C4-2B (cell line): ENCODE results near the gene EIF3A.
A peak's percentile ranks its signal among the peaks of the same experiment; 100 is the strongest.

Experiments used
- H3K27ac ChIP-seq: fragments of 450-650 bp; 2 replicates; pipeline ENCODE4 v1.5.1; 2017
- CTCF ChIP-seq: fragments of 450-650 bp; conservative IDR thresholded peaks from 2 replicates; pipeline ENCODE4 v1.5.1; 2017; ENCODE audit warnings: mild to moderate bottlenecking
- ZFX ChIP-seq: fragments of 450-650 bp; IDR thresholded peaks from 2 replicates; pipeline ENCODE4 v1.6.1; 2017

Gene EIF3A

DNA sequence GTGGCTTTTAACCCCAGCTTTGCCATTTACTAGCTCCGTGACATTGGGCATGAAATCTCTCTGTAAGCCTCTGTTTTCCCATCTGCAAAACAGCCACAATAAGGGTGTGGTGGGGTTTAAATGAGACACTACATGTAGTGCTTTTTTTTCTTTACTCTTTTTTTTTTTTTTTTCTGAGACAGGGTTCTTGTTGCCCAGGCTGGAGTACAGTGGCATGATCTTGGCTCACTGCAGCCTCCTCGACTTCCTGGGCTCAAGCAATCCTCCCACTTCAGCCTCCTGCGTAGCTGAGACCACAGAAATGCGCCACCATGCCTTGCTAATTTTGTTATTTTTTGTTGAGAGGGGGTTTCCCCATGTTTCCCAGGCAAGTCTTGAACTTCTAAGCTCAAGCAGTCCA is 15.0 kb upstream of the EIF3A start:
- TF ChIP-seq ZFX, result no peak
- no peak for TF ChIP-seq CTCF
- H3K27ac ChIP-seq, result no peak overlapping the region

DNA sequence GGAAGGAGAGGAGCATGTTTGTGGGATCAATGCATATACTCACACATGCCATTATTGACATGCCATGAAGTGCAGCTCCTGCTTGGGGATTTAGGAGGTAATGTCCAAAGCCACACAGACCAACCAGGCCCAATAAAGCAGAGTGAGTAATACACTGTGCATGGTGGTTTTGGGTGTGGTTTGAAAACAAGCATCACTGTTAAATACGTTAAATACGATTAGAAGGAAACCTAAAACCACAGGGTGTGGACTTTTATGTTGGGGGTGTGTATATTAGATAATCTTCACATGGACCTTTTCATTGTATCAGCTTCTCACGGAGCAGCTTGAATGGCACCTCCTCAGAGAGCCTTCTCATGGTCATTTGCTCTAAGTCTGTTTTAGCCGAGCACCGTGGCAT is 10.4 kb upstream of the EIF3A start:
- no peak overlapping the region for H3K27ac ChIP-seq
- TF ChIP-seq ZFX (no peak), CTCF (no peak)

DNA sequence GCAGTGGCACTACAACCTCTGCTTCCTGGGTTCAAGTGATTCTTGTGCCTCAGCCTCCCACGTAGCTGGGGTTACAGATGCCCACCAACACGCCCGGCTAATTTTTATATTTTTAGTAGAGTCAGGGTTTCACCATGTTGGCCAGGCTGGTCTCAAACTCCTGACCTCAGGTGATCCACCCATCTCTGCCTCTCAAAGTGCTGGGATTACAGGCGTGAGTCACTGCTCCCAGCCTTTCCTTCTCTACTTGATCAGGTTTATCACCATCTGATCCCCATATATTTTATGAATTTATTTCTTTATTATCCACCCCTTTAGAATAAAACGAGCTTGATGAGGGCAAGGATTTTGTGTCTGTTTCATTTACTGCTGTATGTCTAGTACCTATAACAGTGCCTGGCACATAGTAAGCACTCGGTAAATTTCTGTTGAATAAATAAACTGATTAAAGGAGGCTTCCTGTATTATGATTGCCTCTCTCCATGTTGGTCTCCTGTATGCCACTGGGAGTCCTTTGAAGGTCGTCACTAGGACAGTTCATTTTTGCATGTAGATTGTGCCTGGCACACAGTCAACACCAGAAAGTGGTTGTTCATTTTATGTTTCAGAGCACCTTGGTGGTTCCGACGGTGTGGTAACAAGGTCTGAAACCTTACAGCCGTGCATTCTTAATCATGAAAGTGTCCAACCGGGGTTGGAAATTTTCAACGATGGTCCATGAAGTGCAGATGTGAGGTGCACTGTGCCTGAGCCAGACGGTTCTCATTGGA is 9.6 kb upstream of the EIF3A start:
- TF ChIP-seq CTCF (no peak), ZFX (no peak)
- no peak overlapping the region for H3K27ac ChIP-seq

- TF ChIP-seq CTCF (no peak), ZFX (no peak)
- no peak overlapping the region for H3K27ac ChIP-seq
These were observed 6.8 kb upstream of the EIF3A start for GRCh38 chr10:119087271-119087882.

- no peak overlapping the region for H3K27ac ChIP-seq
- TF ChIP-seq CTCF (no peak), ZFX (no peak)
These were observed 4.3 kb upstream of the EIF3A start for GRCh38 chr10:119084896-119085295.

DNA sequence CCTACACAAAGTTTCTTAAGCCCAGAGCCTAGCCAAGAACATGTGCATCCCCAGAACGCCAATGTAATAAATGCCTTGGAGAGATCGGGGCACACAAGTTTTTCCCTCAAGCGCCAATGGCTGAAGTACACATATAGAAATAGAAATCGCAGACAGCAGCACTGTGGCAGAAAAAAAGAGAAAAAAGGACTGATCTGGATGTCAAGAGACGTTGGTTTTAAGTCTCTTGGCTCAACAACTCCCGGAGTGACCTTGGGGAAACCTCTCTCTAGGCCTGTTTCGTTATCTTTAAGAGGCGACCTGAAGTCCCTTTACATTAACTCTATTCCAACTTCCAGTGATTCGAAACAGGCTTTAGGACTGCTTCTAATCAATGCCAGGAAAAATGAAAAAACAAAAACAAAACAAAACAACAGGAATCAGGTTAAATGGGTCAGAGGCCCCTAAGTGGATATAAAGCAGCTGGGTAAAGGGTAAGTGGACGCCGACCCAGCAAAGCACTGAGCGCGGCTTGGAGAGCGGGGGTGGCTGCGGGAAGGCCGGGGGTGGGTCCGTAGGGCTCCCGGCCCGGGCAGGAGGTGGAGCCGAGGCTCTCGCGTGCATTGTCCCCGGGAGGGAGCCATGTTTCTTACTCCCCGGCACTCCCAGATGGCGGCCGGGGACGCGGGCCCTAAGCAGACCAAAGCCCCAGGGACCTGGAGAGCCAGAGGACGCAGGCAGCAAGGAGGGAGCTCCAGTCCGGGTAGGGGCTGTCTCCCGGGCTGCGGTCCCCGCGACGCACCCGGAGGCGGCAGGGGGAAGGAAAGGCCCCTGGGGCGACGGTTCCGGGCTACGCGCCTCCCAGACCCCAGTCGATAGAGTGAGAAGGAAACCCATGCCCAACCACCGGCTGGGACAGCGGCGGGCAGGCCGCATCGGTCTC is 757 bp downstream of the EIF3A start:
- TF ChIP-seq ZFX (no peak), CTCF (no peak)
- peak overlapping the region; percentile 99 for H3K27ac ChIP-seq
